Left ventricle myocardium superior (tissue), 1 donor: ENCODE data around the gene RAPGEF3. TPM values are rescaled to one million over a fixed set of nuclear protein-coding genes. Genes with fewer than 3 reads are reported as not detected.

ENCODE experiments used
- ATAC-seq: fragments of 200-7000 bp; cut with Tn5 transposase; one replicate; pipeline ENCODE4 v1.9.1; 2020; ENCODE audit warnings: mild to moderate bottlenecking, moderate library complexity
- DNase-seq: peaks from one replicate; pipeline ENCODE4 v3.0.0-alpha.2; 2020
- intact Hi-C: fragments of 100-400 bp; cut with micrococcal nuclease; formaldehyde crosslinking; loops from one replicate; pipeline ENCODE4 v1.11.0; 2022
- total RNA-seq: library from RNA; stranded (reverse); fragmentation: NEBNext Ultra II Directional; extraction: Animal tissue kit (Norgen Biotek cat#: 25700); gene quantifications from one replicate; pipeline ENCODE4 v1.2.1, GENCODE V29; 2021
- donor health status: DM: no; HTN: yes; CAD: no; lungs with severe emphysema.

The RAPGEF3 gene
- total RNA-seq, 1 donor from 2014 or later: 37.6 TPM

- ATAC-seq (no peak), DNase-seq (no peak)
- intact Hi-C loops: loop anchor here (2.0 kb wide), 1 partner anchor 19 kb away; no protein-coding TSS in a partner anchor
Measured at GRCh38 chr12:47735649-47736048, 23.0 kb downstream of the RAPGEF3 start.

- intact Hi-C loops: no loop called here
- ATAC-seq: peak; percentile 0
- peak; percentile 71 for DNase-seq
Measured at GRCh38 chr12:47734725-47735480, 23.8 kb downstream of the RAPGEF3 start.

- intact Hi-C loops: no loop called here
- no peak for ATAC-seq
- no peak for DNase-seq
Measured at GRCh38 chr12:47733142-47733541, 25.5 kb downstream of the RAPGEF3 start.

GRCh38 chr12:47732504-47732903 is 26.2 kb downstream of the RAPGEF3 start:
- ATAC-seq (no peak), DNase-seq (no peak)
- intact Hi-C loops: no loop called here

- DNase-seq (no peak), ATAC-seq (no peak)
- intact Hi-C loops: no loop called here
Measured at GRCh38 chr12:47731723-47732122, 27.0 kb downstream of the RAPGEF3 start.

GRCh38 chr12:47730341-47730744 is 28.3 kb downstream of the RAPGEF3 start:
- ATAC-seq: peak; percentile 14
- DNase-seq: no peak
- intact Hi-C loops: no loop called here

- DNase-seq: no peak
- intact Hi-C loops: no loop called here
- peak; percentile 21 for ATAC-seq
Measured at GRCh38 chr12:47729233-47729632, 29.4 kb downstream of the RAPGEF3 start.

- intact Hi-C loops: no loop called here
- ATAC-seq (no peak), DNase-seq (no peak)
Measured at GRCh38 chr12:47725893-47726292, 32.8 kb downstream of the RAPGEF3 start.

- intact Hi-C loops: no loop called here
- ATAC-seq (no peak), DNase-seq (no peak)
Measured at GRCh38 chr12:47725091-47725772, 33.4 kb downstream of the RAPGEF3 start, which contains the start of gene ENDOU. Gene ENDOU, minus strand, starts transcription at chr12:47725490. Its CDS starts 77 bp downstream, at chr12:47725413.

- ATAC-seq: no peak
- intact Hi-C loops: no loop called here
- DNase-seq: no peak
Measured at GRCh38 chr12:47722941-47723631, 35.6 kb downstream of the RAPGEF3 start.

GRCh38 chr12:47722136-47722834 is 36.4 kb downstream of the RAPGEF3 start:
- DNase-seq (no peak), ATAC-seq (no peak)
- intact Hi-C loops: no loop called here

GRCh38 chr12:47721431-47721973 is 37.2 kb downstream of the RAPGEF3 start:
- no peak for ATAC-seq
- intact Hi-C loops: no loop called here
- DNase-seq: no peak

- DNase-seq (no peak), ATAC-seq (no peak)
- intact Hi-C loops: loop anchor here (5.0 kb wide), 1 partner anchor 49 kb away; no protein-coding TSS in a partner anchor
Measured at GRCh38 chr12:47718531-47718930, 40.1 kb downstream of the RAPGEF3 start.

- intact Hi-C loops: loop anchor here (2.0 to 5.0 kb wide), 2 partner anchors 19 to 50 kb away; no protein-coding TSS in a partner anchor
- ATAC-seq: peak; percentile 92
- DNase-seq: peak; percentile 92
Measured at GRCh38 chr12:47717443-47718193, 41.1 kb downstream of the RAPGEF3 start.

GRCh38 chr12:47717046-47717442 is 41.6 kb downstream of the RAPGEF3 start:
- DNase-seq: peak; percentile 34
- intact Hi-C loops: loop anchor here (2.0 to 5.0 kb wide), 2 partner anchors 20 to 50 kb away; no protein-coding TSS in a partner anchor
- ATAC-seq: no peak

- intact Hi-C loops: loop anchor here (2.0 to 5.0 kb wide), 3 partner anchors 21 to 123 kb away; no protein-coding TSS in a partner anchor
- no peak for ATAC-seq
- peak; percentile 47 for DNase-seq
Measured at GRCh38 chr12:47715877-47716548, 42.7 kb downstream of the RAPGEF3 start.

GRCh38 chr12:47715393-47715876 is 43.2 kb downstream of the RAPGEF3 start:
- DNase-seq: peak; percentile 77
- intact Hi-C loops: loop anchor here (2.0 to 5.0 kb wide), 2 partner anchors 52 to 123 kb away; no protein-coding TSS in a partner anchor
- peak; percentile 60 for ATAC-seq
